ENCODE results near the gene BSDC1. TPM values are rescaled to one million over a fixed set of nuclear protein-coding genes. Genes with fewer than 3 reads are reported as not detected.

BSDC1 gene
- total and polyA plus RNA-seq, 2 donors (not counting 1 experiment from before 2014, with no cell fraction given): 42.4 to 55.5 TPM

GRCh38 chr1:32413507-32414185, 19.4 kb upstream of the BSDC1 start:
- H3K27ac ChIP-seq (ENCODE audit: insufficient read depth, low read length): no peak overlapping the region
- H3K9ac ChIP-seq (ENCODE audit: insufficient read depth, low read length): no peak overlapping the region
- no peaks in the 10 kb centered on the region for H3K27me3 ChIP-seq (ENCODE audit: control insufficient read depth, insufficient read depth, low read length)
- no peak overlapping the region for H2AFZ ChIP-seq (ENCODE audit: low read length)
- H3K36me3 ChIP-seq (ENCODE audit: control insufficient read depth, insufficient read depth, low read length): no peaks in the 10 kb centered on the region
- no peaks in the 10 kb centered on the region for H3K4me1 ChIP-seq (ENCODE audit: control insufficient read depth, extremely low read depth, insufficient read depth, low read length)
- TF ChIP-seq CTCF (conservative IDR thresholded peaks at IDR 0.05 in 1 of 2, IDR thresholded peaks at IDR 0.05 in 1 of 2; ENCODE audit: low read depth in 1 of 2, low read length in 2 of 2): peak; percentile 70 to 82
- no peak for TF ChIP-seq EZH2 (IDR thresholded peaks at IDR 0.05; ENCODE audit: low read length, missing control alignments)
- no peak overlapping the region for H3K4me3 ChIP-seq (replicated peaks in 1 of 4; ENCODE audit: control extremely low read depth in 1 of 4, insufficient read depth in 1 of 4, low read depth in 3 of 4, low read length in 4 of 4)
- no peak overlapping the region for H3K4me2 ChIP-seq (ENCODE audit: extremely low read depth, insufficient read depth, low read length)
- H3K9me3 ChIP-seq (ENCODE audit: control insufficient read depth, insufficient read depth, low read depth, low read length): no peaks in the 10 kb centered on the region
- H4K20me1 ChIP-seq (ENCODE audit: control insufficient read depth, extremely low read depth, insufficient read depth, low read length): no peaks in the 10 kb centered on the region
- DNase-seq (ENCODE audit: low read depth in 2 of 2): peak; percentile 22 to 71
- no peaks in the 10 kb centered on the region for H3K79me2 ChIP-seq (ENCODE audit: control insufficient read depth, insufficient read depth, low read length)

GRCh38 chr1:32411261-32411660, 17.0 kb upstream of the BSDC1 start:
- DNase-seq (ENCODE audit: low read depth in 2 of 2): no peak
- Histone ChIP-seq H3K4me2 (ENCODE audit: extremely low read depth, insufficient read depth, low read length) (no peak overlapping the region), H3K36me3 (ENCODE audit: control insufficient read depth, insufficient read depth, low read length) (no peaks in the 10 kb centered on the region), H2AFZ (ENCODE audit: low read length) (no peak overlapping the region), H3K79me2 (ENCODE audit: control insufficient read depth, insufficient read depth, low read length) (no peaks in the 10 kb centered on the region), H3K27me3 (ENCODE audit: control insufficient read depth, insufficient read depth, low read length) (peaks cover 5% of the 10 kb centered on the region), H3K9me3 (ENCODE audit: control insufficient read depth, insufficient read depth, low read depth, low read length) (no peaks in the 10 kb centered on the region), H4K20me1 (ENCODE audit: control insufficient read depth, extremely low read depth, insufficient read depth, low read length) (no peaks in the 10 kb centered on the region), H3K27ac (ENCODE audit: insufficient read depth, low read length) (no peak overlapping the region), H3K4me3 (replicated peaks in 1 of 4; ENCODE audit: control extremely low read depth in 1 of 4, insufficient read depth in 1 of 4, low read depth in 3 of 4, low read length in 4 of 4) (no peak overlapping the region), H3K4me1 (ENCODE audit: control insufficient read depth, extremely low read depth, insufficient read depth, low read length) (no peaks in the 10 kb centered on the region), H3K9ac (ENCODE audit: insufficient read depth, low read length) (no peak overlapping the region)
- TF ChIP-seq EZH2 (IDR thresholded peaks at IDR 0.05; ENCODE audit: low read length, missing control alignments): no peak
- no peak for TF ChIP-seq CTCF (conservative IDR thresholded peaks at IDR 0.05 in 1 of 2, IDR thresholded peaks at IDR 0.05 in 1 of 2; ENCODE audit: low read depth in 1 of 2, low read length in 2 of 2)

- Histone ChIP-seq H3K27me3 (ENCODE audit: control insufficient read depth, insufficient read depth, low read length) (peaks cover 5% of the 10 kb centered on the region), H3K4me2 (ENCODE audit: extremely low read depth, insufficient read depth, low read length) (no peak overlapping the region), H3K4me3 (replicated peaks in 1 of 4; ENCODE audit: control extremely low read depth in 1 of 4, insufficient read depth in 1 of 4, low read depth in 3 of 4, low read length in 4 of 4) (no peak overlapping the region), H4K20me1 (ENCODE audit: control insufficient read depth, extremely low read depth, insufficient read depth, low read length) (no peaks in the 10 kb centered on the region), H3K9me3 (ENCODE audit: control insufficient read depth, insufficient read depth, low read depth, low read length) (no peaks in the 10 kb centered on the region), H3K4me1 (ENCODE audit: control insufficient read depth, extremely low read depth, insufficient read depth, low read length) (no peaks in the 10 kb centered on the region), H2AFZ (ENCODE audit: low read length) (no peak overlapping the region), H3K27ac (ENCODE audit: insufficient read depth, low read length) (no peak overlapping the region), H3K79me2 (ENCODE audit: control insufficient read depth, insufficient read depth, low read length) (no peaks in the 10 kb centered on the region), H3K9ac (ENCODE audit: insufficient read depth, low read length) (no peak overlapping the region), H3K36me3 (ENCODE audit: control insufficient read depth, insufficient read depth, low read length) (no peaks in the 10 kb centered on the region)
- no peak for TF ChIP-seq EZH2 (IDR thresholded peaks at IDR 0.05; ENCODE audit: low read length, missing control alignments)
- TF ChIP-seq CTCF (conservative IDR thresholded peaks at IDR 0.05 in 1 of 2, IDR thresholded peaks at IDR 0.05 in 1 of 2; ENCODE audit: low read depth in 1 of 2, low read length in 2 of 2): no peak
- no peak for DNase-seq (ENCODE audit: low read depth in 2 of 2)
Observed at GRCh38 chr1:32406629-32407111, 12.4 kb upstream of the BSDC1 start.

All from fibroblast of lung (primary cell).